Spleen (tissue), 11 donors: ENCODE measurements around the gene CEP131. TPM values are rescaled to one million over a fixed set of nuclear protein-coding genes. Genes with fewer than 3 reads are reported as not detected.

Experiments used
- DNase-seq: peaks from one replicate; pipeline ENCODE4 v3.0.0-alpha.2; 2020
- H3K27ac ChIP-seq, 8 donors: fragments of 200-600 bp; sonication (generic) in 7 of 8; 1 replicate in 4 of 8; 2 replicates in 4 of 8; pipeline versions ENCODE4 v1.5.0 to v1.8.0; 2016 to 2021; ENCODE audit warnings: inconsistent platforms in 4 of 8, mild to moderate bottlenecking in 4 of 8, moderate library complexity in 1 of 8
- H3K27me3 ChIP-seq, 7 donors: fragments of 200-600 bp; sonication (generic) in 6 of 7; replicated peaks in 1 of 7; 1 replicate in 4 of 7; 2 replicates in 3 of 7; pipeline versions ENCODE4 v1.5.0 to v1.8.0; 2016 to 2021; ENCODE audit warnings: inconsistent platforms in 3 of 7, mild to moderate bottlenecking in 1 of 7
- H3K36me3 ChIP-seq, 6 donors: fragments of 200-600 bp; sonication (generic) in 5 of 6; 1 replicate in 4 of 6; 2 replicates in 2 of 6; pipeline versions ENCODE4 v1.5.0 to v1.8.0; 2016 to 2021; ENCODE audit warnings: inconsistent platforms in 2 of 6
- H3K4me1 ChIP-seq, 6 donors: fragments of 200-600 bp; sonication (generic) in 5 of 6; 1 replicate in 3 of 6; 2 replicates in 3 of 6; pipeline versions ENCODE4 v1.5.0 to v1.8.0; 2016 to 2021; ENCODE audit warnings: inconsistent platforms in 3 of 6
- H3K4me3 ChIP-seq, 8 donors: fragments of 200-600 bp; sonication (generic) in 7 of 8; 1 replicate in 4 of 8; 2 replicates in 4 of 8; pipeline versions ENCODE4 v1.5.0 to v1.8.0; 2016 to 2021; ENCODE audit warnings: inconsistent platforms in 4 of 8, mild to moderate bottlenecking in 4 of 8, moderate library complexity in 2 of 8
- H3K9me3 ChIP-seq, 8 donors: fragments of 200-600 bp; sonication (generic) in 7 of 8; 1 replicate in 4 of 8; 2 replicates in 4 of 8; pipeline versions ENCODE4 v1.5.0 to v1.8.0; 2016 to 2021; ENCODE audit warnings: inconsistent platforms in 4 of 8
- CTCF ChIP-seq, 11 experiments: fragments of 200-600 bp in 7 of 11; fragments of 450-650 bp in 4 of 11; sonication (generic) in 4 of 11; IDR thresholded peaks in 8 of 11; conservative IDR thresholded peaks in 3 of 11; 1 replicate in 7 of 11; 2 replicates in 4 of 11; pipeline versions ENCODE4 v1.4.0 to v1.8.0; 2016 to 2021; ENCODE audit warnings: antibody characterized with exemption in 11 of 11, inconsistent platforms in 4 of 11, mild to moderate bottlenecking in 1 of 11
- POLR2A ChIP-seq, 3 donors: fragments of 450-650 bp; IDR thresholded peaks; one replicate each; pipeline ENCODE4 v1.5.1; 2017; ENCODE audit warnings: antibody characterized with exemption in 3 of 3, mild to moderate bottlenecking in 1 of 3
- POLR2AphosphoS5 ChIP-seq, 3 donors: sonication (generic); formaldehyde crosslinking; IDR thresholded peaks; one replicate each; pipeline ENCODE4 v1.5.1; 2017; ENCODE audit warnings: antibody characterized with exemption in 3 of 3
- WGBS, 5 donors: extraction: QIAGEN DNeasy Blood & Tissue Kit in 3 of 5; methylation state at CpG; one replicate each; pipeline versions ENCODE4 v1.1.5 to v1.1.7; 2013 to 2018; 5-methylcytosine and 5-hydroxymethylcytosine counted together
- intact Hi-C: fragments of 100-400 bp; cut with DNase I; formaldehyde crosslinking; loops from one replicate; pipeline ENCODE4 v1.15.0; 2023; ENCODE audit warnings: low total_unique reads
- polyA plus RNA-seq, 3 donors: library from polyadenylated mRNA; stranded (reverse); fragments of 200-250 nt; gene quantifications; one replicate each; pipeline ENCODE4 v1.2.1, GENCODE V29; 2013
- total RNA-seq, 7 donors: library from RNA; depleted of rRNA in 3 of 7; stranded (reverse); fragments of >200 nt in 3 of 7; fragmentation: NEBNext Ultra II Directional in 4 of 7; extraction: Animal tissue kit (Norgen Biotek cat#: 25700) in 4 of 7; gene quantifications; one replicate each; pipeline versions ENCODE4 v1.1.0 to v1.2.1, GENCODE V29; 2016 to 2021
- donor health status: healthy with polysubstance abuse.
- donor health status: DM: no; HTN: no; CAD: no; lungs with moderate emphysema.
- donor health status: DM: no; HTN: no; CAD: no.
- donor health status: Bipolar disorder and iron deficiency.
- donor health status: healthy.
- donor health status: DM: no; HTN: no; CAD: no.
- donor health status: DM: yes; HTN: yes; CAD: no.

Gene CEP131
- total and polyA plus RNA-seq, 10 donors, result 8.5 to 26.7 (median 13.3) TPM

GRCh38 chr17:81178136-81179091, 44.4 kb downstream of the CEP131 start:
- no peak for DNase-seq
- intact Hi-C loops, result no loop called here
- Histone ChIP-seq H3K4me3 (no peak overlapping the region), H3K27me3 (peaks cover 0 to 20% (median 0%) of the 10 kb centered on the region in 7 donors), H3K9me3 (peaks cover 0 to 10% (median 3%) of the 10 kb centered on the region in 8 donors), H3K36me3 (no peaks in the 10 kb centered on the region), H3K27ac (no peak overlapping the region), H3K4me1 (peaks cover 0 to 6% (median 0%) of the 10 kb centered on the region in 6 donors)
- 81 to 89% (median 84%) methylated on average over 14 to 25 of the region's 25 CpGs for WGBS, 5 donors
- TF ChIP-seq POLR2A (IDR thresholded peaks at IDR 0.05) (no peak), POLR2AphosphoS5 (IDR thresholded peaks at IDR 0.05) (no peak), CTCF (IDR thresholded peaks at IDR 0.05 in 8 of 11, conservative IDR thresholded peaks at IDR 0.05 in 3 of 11) (no peak)

DNA sequence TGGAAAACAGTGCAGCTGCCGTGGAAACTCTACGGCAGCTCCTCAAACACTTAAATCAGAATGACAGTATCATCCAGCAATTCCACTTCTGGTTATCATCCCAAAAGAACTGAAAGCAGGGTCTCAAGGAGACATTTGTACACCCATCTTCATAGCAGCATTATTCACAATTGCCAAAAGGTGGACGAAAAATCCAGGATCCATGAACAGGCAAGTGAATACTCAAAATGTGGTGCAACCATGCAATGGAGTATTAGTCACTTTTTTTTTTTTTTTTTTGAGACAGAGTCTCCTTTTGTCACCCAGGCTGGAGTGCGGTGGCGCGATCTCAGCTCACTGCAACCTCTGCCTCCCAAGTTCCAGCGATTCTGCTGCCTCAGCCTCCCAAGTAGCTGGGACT, 46.1 kb downstream of the CEP131 start:
- intact Hi-C loops, result no loop called here

GRCh38 chr17:81173762-81174155, 49.0 kb downstream of the CEP131 start:
- DNase-seq, result no peak
- intact Hi-C loops, result no loop called here
- Histone ChIP-seq H3K4me3 (no peak overlapping the region), H3K27ac (no peak overlapping the region), H3K27me3 (no peaks in the 10 kb centered on the region), H3K9me3 (peaks cover 0 to 10% (median 3%) of the 10 kb centered on the region in 8 donors), H3K4me1 (peaks cover 0 to 10% (median 0%) of the 10 kb centered on the region in 6 donors), H3K36me3 (no peaks in the 10 kb centered on the region)
- TF ChIP-seq POLR2AphosphoS5 (IDR thresholded peaks at IDR 0.05), result no peak
- TF ChIP-seq CTCF (IDR thresholded peaks at IDR 0.05 in 8 of 11, conservative IDR thresholded peaks at IDR 0.05 in 3 of 11), result no peak
- TF ChIP-seq POLR2A (IDR thresholded peaks at IDR 0.05), result no peak
- WGBS, 5 donors, result 85 to 95% (median 94%) methylated on average over 1 of the region's 1 CpG

More for the DNA sequence above, 46.1 kb downstream of the CEP131 start:
- WGBS, 5 donors, result 88 to 96% (median 91%) methylated on average over 7 of the region's 7 CpGs
- no peak for DNase-seq
- Histone ChIP-seq H3K4me3 (no peak overlapping the region), H3K36me3 (no peaks in the 10 kb centered on the region), H3K9me3 (peaks cover 0 to 10% (median 3%) of the 10 kb centered on the region in 8 donors), H3K27ac (no peak overlapping the region), H3K4me1 (peaks cover 0 to 9% (median 3%) of the 10 kb centered on the region in 6 donors), H3K27me3 (peaks cover 0 to 6% (median 0%) of the 10 kb centered on the region in 7 donors)
- no peak for TF ChIP-seq CTCF (IDR thresholded peaks at IDR 0.05 in 8 of 11, conservative IDR thresholded peaks at IDR 0.05 in 3 of 11)
- no peak for TF ChIP-seq POLR2AphosphoS5 (IDR thresholded peaks at IDR 0.05)
- no peak for TF ChIP-seq POLR2A (IDR thresholded peaks at IDR 0.05)
